HG02840 (cell line): Measurements from ENCODE around the gene OAF.
"Not testable (repeated sequence)": the region's sequence is repeated elsewhere in the genome, so short reads cannot be mapped to it uniquely, and the experiment has no call there.

Source experiments
- ATAC-seq: cut with Tn5 transposase; IDR thresholded peaks from one replicate; pipeline ENCODE4 v1.9.1; 2021; ENCODE audit warnings: mild to moderate bottlenecking, moderate library complexity, moderate number of reproducible peaks; ENCODE audit not compliant: unreplicated experiment, low FRiP score

OAF gene

DNA sequence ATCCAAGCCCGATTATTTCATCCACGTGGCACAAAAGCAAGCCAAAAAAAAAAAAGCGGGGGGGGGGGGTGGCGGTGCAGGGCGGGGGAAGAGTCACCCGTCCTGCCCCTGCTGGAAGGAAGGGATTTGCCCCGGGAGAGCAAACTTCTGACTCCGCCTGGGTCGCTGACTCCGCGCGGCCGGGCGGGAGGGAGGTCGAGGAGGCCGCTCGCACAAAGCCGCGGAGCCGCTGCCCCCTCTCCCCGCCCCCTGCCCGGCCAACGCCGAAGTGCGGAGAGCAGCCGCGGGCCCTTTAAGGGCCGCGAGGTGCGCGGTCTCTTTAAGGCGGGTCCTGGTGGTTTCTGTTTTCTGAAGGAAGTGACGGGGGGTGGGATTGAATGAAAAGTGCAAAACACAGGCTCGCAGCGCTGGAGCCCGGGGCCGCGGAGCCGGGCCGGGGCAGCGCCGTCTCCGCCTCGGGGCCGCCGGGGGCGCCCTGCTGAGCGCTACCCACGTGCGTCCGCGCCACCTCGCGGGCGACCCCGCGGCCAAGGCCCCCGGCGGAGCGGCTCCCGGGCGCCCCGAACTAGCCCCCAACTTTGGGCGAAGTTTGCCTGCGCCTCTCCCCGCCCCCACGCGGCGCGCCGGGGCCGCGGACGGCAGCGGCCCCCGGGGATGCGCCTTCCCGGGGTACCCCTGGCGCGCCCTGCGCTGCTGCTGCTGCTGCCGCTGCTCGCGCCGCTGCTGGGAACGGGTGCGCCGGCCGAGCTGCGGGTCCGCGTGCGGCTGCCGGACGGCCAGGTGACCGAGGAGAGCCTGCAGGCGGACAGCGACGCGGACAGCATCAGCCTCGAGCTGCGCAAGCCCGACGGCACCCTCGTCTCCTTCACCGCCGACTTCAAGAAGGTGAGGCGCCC lies at the start of gene OAF:
OAF (plus strand) TSS at position 407 of the 896 bp plus-strand sequence; CDS start at position 655, 248 bp downstream.
- peak; percentile 86 for ATAC-seq

DNA sequence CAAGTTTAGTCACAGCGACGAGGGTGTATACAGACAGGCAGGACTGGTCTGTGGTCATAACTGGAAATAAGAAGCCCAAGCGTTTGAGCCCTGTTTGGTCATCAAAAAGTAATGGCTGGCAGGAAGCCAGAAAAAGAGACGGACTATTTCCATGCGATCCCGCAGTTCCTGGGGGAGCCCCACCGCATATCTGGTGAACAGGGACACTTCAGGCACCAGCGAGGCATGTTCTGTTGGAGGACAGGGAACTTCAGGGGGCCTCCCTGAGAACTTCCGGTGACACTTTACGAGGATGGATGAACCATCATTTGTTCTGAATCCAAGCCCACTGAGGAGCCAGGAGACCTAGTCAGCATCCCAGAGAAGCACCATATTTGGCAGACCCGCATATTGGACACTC lies 43.2 kb upstream of the OAF start:
- no peak for ATAC-seq

DNA sequence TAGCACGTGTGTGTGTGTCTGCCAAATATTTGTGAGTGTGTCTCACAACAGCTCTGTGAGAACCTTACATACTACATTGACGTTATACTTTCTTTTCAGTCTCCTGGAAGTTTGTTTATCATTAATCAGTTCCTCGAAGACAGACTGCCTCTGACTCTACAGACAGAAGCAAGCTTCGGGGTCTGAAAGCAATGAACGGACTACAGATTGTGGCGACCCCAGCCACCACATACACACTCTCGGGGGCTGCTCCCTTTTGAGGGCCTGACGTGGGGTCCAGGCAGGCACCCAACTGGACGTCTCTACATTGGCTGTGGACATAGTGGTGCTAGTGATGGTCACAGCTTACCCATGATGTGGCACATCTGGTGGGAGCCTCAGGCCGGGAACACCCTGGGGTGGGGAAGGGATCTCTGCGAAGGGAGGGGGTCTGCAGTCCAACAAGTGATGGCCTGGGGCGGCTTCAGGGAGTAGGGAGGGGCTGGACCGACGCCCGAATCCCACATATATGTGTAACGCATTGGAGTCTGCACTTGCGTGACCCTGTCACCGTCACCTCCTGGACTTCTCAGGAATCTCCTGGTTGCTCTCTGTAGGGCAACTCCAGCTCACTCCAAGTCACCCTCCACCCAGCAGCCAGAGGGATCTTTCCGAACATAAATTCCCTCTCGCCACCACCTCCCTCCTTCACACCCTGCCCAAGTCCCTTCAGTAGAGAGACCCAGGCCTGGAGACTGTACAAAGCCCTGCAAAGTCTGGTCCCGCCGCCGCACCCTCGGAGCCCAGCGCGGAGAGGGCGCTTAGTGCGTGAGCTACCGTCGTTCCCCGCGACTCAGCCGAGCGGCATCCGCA lies 42.5 kb upstream of the OAF start:
- ATAC-seq, result no peak

DNA sequence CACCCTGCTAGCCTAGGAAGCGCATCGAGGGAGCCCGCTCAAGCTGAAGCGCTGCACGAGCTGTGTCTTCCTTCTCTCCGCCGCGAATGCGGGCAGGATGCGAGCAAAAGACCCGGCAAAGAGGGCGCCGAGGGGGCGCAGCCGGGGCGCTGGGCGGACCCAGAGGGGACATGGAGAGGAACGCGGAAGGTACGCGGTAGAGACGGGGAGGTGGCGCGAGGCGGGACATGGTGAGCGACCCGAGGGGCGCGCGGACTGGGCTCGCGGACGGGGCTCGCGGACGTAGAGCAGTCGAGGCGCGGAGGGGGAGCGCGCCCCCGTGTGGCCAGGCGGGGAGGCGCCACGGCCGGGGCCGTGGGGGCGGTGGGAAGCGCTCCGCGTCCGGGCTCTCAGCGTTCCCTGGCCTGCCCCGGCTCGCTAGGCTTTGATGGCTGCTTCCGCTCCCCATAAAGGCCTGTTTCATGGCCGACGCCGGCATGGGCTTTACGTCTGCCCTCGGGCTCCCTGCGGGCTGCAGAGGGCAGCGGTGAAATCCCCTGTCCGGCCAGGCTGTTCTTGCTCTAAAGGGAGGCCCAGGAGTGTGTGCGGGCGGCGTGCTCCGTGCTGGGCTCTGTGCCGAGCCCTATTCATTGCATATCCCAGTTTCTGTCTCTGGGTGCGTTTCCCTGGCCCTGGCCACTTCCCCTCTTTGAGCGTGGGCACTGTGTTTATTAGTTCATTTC lies 41.7 kb upstream of the OAF start:
- no peak for ATAC-seq

DNA sequence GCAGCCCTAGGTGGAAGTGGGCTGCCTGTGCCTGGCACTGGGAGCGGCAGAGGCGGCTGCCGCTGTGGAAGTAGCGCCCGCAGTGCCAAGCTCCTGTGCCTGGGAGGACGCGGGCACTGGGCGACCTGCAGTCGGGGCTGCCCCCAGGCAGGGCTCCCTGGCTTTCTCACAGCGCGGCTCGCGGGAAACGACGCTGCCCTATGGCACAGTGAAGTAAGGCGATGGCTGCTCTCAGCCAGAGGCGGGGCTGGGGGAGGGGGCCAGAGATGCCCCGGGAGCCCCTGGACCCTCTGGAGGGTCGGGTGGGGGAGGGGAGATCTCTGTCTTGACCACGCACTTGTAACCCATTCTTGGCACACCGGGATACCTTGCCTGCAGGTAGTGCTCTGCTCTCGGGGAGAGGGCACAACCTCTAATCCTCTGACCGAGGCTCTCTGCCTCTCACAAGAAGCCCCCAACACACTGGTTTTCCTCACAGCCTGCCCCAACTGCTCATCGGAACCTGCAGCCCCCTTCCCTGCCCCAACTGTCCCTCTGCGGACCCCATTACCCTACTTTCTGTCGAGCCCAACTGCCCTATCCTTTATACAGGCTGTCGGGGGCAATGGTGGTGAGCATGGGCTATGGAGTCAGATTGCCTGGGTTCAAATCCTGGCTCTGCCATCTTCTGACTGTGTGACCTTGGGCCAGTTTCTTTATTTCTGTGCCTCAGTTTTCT lies 40.7 kb upstream of the OAF start:
- no peak for ATAC-seq

DNA sequence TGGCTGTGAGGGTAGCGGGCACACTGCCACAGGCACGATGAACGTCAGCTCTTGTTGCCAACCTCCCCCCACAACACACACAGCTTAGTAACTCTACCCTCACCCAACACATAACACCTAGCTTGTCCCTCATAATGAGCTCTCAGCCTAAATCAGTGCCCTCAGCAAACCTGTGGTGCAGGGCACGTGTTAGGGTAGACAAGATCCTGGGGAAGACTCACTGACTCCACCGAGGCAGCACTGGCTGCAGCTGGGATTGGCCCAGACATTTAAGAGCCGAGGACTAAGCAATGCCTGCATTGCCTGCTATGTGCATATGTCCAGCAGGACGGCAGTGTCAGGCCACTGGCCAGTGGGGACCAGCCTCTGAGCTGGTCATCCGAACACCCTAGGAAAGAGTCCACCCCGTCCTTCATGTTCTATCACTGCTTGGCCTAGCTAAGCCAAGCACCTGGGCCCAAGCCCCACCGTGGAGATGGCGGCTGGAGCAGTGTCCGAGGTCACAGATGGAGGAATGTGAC lies 40.0 kb upstream of the OAF start:
- ATAC-seq, result no peak

DNA sequence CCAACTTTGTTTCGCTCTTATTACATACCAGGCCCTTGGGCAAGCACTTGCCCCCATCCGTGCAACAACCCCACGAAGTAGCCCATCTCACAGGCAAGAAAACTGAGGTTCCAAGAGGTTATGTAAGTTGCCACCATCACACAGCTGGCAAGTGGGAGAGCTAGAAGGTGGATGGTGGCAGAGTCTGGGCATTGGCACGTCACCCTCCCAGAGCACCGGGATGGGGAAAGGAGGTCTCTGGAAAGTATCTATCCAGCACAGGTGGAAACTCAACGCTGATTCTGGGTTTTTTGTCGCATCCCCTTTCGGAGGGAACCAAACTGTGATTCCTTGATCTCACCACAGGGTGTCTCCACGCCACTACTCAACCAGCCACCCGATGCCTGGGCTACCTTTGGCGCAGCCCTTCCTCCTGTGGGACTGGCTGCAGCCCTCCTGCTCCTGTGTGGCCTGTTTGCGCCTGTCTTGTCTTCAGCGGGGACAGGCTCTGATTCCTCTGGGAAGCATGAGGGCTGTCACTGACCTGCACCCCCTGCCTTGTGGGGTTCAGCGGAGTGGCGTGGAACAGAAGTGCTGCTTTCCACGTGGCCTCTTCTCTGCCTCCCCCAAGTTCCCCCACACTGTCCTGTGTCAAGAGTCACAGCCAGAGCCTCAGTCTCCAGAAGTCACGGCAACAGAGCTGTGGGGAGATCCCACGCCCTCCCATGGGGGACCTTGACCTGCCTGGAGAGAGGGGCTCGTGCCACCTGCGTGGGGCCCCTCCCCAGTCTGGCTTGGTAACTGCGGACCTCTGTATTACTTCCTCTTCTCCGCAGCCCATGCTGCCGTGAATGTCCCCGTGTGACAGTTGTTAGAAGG lies 38.5 kb upstream of the OAF start:
- ATAC-seq, result no peak

DNA sequence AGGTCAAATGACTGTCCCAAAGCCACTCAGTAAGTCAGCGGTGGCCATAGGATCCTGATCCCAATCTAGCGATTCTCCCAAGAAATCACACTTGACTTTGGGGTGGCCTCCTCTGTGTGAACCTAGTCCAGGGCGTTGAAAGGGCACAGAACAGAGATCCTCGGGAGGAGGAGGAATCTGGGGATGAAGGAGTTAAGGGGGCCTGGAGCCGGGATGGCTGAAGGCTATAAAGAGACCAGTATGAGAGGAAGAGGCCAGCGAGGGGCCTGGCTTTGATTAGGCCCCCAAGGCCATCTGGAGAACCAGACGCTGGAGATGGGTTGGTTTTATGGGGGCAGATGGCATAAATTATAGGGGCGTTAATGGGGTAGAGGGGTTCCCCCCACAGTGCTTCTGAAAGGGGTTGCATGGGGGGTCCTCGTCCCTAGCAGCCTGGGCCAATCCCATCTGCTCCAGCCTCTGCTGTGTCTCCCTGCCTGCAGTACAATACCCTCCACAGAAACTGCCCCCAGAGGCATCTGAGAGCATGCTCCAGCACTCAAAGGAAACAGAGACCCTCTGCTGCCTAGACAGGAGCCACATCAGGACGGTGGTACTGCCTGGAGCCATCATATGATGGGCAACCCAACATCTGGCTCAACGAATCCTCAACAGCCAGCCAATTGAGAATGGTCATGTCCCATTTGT lies 37.7 kb upstream of the OAF start:
- no peak for ATAC-seq

DNA sequence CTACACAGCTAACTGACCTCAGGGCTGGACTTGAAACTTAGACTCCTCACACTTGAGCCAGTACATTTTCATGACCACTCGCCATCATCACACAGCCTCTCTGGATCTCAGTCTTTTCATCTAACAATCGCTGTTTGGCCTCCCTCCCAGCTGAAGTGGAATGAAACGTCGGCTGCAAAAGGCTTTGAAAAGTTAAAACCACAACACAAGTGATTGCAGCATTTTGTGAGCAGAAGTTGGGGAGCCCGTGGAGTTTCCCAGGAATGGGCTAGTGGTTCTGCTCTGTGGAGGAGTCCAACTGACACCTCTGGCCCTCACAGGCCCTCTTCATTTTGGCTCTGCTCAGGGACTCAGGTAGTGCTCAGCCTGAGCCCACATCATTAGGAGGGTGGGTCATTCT lies 37.0 kb upstream of the OAF start:
- ATAC-seq, result no peak

DNA sequence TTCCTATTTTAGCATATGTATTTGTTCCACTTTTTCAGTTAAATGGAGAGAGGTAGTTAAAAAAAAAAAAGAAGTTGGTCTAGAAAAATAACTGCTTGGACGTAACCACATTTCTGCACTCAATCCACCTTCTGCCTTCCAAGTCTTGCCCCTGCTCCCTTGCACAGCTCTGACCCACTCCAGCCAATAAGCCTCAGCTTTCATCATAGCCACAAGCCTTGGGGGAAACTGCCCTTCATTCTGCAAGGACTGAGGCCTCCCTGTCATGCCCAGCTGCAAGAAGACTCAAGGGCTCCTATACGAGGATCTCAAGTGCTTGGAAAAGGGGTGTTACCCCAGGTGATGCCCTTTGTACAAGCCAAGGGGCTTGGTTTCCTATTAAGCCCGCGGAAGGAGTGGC lies 36.0 kb upstream of the OAF start:
- no peak for ATAC-seq

DNA sequence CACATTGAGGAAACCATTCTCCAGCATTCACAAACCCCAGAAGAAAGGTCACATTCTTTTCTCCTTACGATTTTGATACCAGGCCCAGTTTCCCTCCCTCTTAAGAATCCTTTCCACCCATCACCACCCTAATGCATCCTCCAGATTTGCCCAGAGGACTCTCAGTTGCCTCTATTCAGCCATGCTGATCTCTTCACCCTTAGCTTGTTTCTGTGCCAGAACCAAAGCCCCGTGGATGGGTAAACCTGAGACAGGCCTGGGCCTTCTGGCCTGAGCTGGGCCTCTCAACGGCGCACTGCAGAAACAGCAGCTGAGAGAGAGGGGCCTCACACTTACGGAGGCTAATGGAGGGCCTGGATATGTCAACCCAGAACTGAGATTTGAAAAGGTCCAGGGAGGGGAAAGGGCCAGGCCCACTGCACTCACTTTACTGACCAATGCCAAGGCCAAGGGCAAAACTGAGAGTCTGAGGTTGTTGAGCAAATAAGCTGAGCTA lies 32.2 kb upstream of the OAF start:
- no peak for ATAC-seq

DNA sequence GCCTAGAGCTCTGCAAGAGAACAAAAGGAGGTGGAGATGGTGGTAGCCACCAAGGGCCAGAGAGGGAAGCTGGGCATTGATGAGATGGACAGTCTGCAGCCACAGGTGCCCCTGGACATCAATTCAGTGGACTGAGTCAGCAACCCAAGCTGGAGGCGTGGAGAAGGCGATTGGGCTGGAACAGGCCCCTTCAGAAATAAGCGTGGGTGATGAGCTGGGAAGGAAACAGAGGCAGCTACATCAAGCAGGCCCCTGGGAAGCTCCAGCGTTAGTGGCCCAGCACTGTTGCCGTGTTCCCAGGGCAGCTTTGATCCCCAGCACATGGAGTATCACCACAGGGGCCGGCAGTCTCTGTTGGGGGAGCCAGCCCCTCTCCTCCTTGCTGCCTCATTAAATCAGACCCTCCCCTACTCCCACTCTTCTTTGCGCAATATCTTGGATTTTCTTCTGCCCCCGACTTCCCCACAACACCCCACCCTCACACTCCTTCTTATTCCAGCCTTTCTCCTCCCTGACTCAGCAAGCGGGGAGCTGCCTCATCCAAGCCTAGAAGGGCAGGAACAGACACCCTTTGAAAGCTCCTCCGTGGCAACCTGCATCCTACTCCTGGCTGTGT lies 31.7 kb upstream of the OAF start:
- ATAC-seq, result no peak

DNA sequence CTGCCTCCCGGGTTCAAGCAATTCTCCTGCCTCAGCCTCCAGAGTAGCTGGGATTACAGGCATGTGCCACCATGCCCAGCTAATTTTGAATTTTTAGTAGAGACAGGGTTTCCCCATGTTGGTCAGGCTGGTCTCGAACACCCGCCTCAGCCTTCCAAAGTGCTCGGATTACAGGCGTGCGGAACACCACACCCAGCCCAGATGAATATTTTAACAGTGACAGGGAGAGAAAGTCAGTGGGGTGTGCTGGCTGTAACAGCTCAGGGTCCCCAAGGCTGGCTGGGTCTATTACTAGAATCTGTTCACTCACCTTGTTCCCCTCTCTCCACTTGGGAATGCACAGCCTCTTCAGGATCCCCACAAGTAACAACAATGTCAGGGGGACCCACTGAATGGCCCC lies 30.8 kb upstream of the OAF start:
- not testable (repeated sequence) for ATAC-seq

DNA sequence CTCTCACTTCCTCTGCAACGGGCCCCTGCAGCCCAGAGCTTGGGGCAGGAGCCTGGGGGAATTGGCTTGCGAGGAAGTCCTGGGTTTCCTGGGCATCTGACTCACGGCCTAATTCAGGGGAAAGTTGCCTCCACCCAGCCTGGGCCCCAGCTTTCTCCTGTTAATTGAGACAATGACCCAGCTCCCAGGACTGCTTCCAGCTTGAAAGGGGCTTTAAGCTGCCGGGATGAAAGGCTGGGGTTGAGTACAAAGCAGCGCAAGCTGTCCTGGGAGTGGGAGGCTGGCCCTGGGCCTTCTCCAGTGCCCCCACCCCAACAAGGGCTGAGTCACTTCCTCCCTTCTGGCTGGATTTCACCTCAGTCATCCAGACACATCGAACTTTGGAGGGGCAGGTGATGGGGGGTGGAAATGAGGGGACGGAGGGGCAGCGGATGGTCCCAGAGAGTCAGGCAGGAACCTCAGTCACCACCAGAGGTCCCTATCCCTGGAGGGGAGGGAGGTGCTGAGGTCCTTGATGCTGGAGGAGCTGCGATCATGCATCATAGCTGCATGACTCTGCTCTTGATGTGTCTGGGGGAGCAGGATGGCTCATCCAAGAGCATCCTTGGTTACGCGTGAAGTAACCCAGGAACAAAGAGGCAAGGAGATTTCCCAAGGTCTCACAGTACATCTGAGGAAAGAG lies 30.1 kb upstream of the OAF start:
- no peak for ATAC-seq

DNA sequence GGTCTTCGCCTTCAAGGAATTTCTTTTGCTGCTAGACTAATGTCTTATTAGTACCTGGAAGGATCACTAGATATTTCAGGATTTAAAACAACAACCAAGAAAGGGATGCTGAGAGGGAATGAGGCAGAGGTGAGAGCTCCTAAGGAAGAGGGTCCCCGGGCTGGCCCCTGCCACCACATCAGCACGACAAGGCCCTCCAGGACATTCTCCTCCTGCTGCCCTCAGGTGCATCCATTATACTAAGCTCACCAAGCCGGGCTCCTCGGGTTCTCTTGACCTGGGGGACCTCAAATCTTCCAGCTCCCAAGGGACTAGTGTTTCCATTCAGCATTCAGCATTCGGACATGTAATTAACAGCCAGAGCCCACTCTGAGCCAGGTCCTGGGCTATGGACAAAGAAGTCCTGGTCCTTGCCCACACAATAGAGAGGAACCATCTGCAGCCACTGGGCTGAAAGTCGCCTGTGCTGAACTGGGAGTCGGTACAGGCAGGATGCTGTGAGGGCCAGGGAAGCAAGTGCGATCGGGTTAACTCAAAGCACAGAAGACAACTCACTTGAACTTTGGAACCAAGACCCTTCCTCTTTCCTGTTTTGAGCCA lies 29.4 kb upstream of the OAF start:
- no peak for ATAC-seq

DNA sequence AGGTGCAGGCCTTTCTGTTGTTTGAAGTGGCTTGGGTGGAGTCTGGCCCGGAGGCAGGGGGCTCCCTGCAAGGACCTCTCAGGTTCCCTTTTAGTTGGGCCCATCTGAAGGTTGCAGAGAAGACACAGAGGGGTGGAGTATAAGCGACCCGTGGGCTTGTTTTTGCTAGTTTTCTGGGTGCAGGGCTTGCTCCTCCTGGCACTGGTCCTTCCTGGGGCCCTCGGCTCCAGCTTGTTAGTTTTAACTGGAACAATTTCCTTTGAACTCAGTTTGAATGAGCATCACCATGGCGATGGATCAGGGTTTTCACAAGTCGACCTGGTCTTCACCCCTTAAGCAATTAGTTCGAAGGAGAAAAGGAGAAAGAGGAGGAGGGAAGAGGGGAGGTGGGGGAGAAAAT lies 28.5 kb upstream of the OAF start:
- no peak for ATAC-seq
